Activated CD4-positive, alpha-beta T cell treated with anti-CD3 and anti-CD28 coated beads, Interleukin-2, amount 50 U/mL, for 16 hours (primary cell): ENCODE data around the gene STARD13.
"Not testable (repeated sequence)": the region's sequence is repeated elsewhere in the genome, so short reads cannot be mapped to it uniquely, and the experiment has no call there.

Source experiments
- DNase-seq: peaks from one replicate; pipeline ENCODE4 v3.0.0-alpha.2; 2020

The STARD13 gene

DNA sequence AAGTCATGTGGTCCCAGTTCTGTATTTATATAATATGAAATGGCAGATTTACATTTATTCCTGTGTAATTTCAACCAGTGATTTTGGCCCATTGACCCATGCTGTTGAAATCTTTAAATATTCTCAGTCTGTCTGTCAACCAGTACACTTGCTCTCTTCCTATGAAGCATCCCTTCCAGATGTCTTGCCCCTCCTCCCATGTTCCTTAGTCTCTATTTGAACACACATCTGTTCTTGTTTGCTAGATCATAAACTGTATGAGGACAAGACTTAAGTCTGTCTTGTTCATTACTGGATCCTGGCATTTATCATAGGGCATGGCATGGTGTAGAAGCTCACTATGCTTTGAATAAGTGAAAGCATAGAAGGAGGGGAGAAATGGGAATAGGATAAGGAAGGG is 34.9 kb downstream of the STARD13 start:
- no peak for DNase-seq

DNA sequence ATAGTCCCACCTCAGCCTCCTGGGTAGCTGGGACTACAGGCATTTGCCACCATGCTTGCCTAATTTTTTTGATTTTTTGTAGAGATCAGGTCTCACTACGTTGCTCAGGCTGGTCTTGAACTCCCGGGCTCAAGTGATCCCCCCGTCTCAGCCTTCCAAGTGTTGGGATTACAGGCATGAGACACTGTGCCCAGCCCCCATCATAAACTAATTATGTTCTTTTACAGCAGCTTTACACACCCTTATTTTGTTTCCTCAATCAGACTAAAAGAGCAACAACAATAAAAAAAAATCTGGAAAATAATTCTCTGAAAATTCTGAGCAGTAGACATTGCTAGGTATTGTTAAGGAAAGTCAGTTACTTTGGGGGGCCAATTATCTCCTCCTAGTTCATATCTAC is 35.7 kb downstream of the STARD13 start:
- DNase-seq, result no peak

DNA sequence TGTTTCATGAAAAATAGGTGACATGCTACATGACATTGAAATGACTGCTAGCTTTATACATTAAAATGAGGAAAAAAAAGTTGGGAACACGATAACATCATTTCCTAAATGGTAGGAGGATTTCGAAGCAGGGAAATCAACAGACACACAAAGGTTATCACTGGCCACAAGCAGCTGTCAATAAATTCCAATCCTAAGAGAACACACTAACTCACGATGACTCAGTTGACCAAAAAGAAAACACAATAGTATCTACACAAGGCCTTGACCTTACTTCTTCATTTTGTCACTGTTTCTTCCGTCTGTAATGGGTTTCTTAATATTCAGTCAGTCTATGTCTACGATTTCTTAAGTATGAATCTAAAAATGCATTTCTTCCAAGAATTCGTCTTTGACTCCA is 36.5 kb downstream of the STARD13 start:
- DNase-seq, result no peak

DNA sequence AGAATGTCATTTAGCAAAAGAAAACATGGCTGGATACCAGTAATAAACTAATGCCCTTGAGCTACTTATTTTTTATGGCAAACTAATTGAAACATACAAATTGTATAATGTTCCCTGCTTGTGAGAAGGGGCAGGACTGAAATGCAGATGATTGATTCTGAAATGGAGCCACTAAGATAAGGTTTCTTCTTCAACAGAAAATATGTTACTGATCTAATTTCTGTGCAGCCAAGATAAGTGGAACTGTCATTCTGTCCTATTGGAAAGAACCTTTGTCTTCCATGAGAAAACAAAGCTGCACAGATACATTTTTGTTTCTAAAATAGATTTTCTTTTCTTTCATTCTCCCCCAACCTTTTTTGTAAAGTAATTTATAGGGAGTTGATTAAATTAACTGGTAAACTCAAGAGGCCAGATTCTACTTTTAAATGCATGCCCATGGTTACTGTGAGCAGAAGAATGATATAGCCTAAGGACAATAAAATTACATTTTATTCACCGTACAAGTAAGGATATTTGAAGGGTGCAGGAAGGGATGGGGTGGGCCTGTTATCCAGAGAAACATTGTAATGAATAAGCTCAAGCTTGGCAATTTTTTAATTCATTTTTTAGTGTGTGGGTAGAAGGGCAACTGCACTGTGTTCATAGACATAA is 39.9 kb downstream of the STARD13 start:
- DNase-seq, result no peak

DNA sequence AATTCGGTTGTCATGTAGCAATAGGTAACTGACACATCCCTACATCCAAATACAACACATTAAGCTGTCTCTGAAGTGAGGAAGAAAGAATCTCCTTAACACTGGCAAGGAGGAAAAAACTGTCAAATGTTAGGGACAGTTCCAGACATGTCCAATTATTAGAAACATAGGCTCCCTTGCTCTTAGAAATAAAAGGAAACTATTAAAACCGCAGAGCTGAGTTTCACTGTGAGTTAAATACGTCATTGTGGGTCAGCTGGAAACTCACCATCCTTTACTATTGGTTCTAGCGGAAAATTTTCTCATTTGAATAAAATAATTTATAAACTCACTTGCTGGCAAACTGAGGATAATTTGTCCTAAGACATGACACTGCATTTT is 40.7 kb downstream of the STARD13 start:
- DNase-seq, result no peak

DNA sequence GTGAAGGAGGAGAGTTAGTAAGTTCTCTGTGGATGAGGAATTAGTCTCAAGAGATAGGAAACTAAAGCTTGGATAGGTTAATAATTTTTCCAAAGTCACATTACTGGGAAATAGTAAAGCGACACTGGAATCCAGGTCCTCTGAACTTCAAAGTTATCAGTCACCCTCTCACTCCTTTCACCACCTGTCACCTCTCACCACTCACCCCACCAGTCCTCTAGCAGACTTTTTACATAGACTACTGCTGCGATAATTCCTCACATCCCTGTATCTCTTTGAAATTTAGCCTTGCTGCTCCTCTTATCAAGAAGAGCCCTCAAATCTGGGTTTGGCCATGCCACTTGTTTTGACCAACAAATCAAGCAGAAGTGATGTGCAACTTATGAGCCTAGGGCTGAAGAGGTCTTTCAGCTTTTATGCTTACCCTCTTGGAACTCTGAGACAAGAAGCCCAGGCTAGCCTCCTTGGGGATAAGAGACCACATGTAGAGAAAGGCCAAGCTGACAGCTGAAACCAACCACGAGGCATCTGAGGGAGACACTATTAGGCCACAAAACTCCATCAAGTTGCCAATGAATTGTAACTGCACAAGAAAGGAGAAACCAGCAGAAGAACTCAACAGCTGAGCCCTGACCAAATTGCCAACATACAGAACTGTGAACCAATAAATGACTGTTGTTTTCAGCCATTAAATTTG is 41.2 kb downstream of the STARD13 start:
- DNase-seq, result no peak

DNA sequence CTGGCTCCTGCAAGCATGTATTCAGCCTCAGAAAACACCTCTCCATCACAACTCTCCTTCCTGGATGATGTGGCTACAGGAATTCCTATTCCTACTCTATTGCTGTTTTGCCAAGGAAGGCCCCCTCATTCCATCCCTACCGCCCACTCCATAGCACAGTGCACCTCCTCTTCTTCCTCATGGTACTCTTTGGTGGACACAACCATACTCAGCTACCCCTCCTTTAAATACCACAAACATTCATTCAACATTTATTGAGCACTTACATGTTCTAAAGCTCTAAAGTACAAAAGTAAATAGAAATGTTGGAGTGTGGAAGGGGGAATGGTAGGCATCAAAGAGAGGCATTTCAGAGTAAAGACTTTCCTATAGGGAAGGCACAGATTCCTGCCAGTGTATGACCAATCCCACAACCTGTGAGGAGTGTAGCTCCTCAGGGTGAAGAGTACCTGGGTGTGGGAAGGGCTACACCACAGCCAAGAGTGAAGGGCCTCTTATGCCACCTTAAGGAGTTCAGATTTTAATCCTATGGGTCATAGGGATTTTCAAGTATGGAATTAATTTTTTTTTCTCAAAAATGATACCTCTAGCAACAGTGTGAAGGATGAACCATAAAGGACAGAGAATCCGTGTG is 42.5 kb downstream of the STARD13 start:
- DNase-seq, result no peak

DNA sequence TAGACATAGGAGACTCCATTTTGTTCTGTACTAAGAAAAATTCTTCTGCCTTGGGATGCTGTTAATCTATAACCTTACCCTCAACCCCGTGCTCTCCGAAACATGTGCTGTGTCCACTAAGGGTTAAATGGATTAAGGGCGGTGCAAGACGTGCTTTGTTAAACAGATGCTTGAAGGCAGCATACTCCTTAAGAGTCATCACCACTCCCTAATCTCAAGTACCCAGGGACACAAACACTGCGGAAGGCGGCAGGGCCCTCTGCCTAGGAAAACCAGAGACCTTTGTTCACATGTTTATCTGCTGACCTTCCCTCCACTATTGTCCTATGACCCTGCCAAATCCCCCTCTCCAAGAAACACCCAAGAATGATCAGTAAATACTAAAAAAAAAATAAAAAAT is 43.2 kb downstream of the STARD13 start:
- not testable (repeated sequence) for DNase-seq

DNA sequence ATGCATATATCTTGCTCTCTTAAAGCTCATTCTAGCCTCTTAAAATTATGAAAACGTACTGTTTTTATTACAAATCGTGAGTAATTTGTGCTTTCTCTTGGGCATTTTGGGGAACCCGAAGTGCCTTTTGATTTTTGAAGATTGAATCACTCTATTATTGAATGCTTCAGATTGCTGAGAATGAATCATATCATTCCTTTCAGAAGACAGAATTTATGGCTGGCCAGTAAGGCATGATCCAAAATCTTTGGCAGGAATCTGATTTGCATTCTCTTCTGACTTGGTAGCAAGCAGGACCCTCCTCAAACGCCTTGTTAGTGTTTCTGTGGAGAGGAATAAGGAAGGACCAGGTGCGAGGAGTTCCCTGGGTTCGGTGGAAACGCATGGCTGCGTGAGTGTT is 49.5 kb downstream of the STARD13 start:
- DNase-seq, result no peak

DNA sequence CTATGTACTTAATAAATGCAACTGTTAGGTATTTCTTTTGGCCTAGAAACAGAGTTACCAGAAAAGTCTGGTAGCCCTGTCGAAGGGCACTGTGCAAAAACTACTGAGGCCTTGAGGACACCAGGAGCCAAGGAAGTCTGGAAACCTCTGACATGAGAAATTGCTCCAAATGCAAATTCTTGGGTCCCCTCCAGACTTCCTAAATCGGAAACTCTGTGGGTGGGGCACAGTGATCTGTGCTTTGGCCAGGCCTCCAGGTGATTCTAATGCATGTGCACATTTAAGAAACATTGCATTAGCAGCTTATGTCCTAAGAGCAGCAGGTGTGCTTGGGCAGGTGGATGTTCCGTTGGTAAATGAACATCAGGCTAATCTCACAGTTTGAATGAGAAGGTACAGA is 50.0 kb downstream of the STARD13 start:
- no peak for DNase-seq

DNA sequence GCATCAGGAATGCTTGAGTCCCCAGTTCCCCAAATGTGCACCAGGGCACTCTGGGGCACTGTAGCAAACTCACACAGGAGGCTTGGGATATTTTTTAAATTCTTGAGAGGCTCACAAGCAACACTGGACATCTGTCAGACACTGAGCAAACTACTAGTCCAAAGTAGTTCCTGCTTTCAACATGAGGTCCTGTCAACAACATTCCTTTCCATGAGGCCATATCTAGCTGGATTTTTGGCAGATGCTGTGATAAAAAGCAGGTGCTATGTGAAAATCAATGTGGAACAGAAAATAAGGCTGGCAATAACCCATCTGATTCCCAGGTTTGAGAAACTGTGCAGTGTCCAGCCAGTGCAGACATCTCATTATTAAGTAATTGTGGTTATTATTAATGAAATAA is 50.5 kb downstream of the STARD13 start:
- DNase-seq, result no peak

DNA sequence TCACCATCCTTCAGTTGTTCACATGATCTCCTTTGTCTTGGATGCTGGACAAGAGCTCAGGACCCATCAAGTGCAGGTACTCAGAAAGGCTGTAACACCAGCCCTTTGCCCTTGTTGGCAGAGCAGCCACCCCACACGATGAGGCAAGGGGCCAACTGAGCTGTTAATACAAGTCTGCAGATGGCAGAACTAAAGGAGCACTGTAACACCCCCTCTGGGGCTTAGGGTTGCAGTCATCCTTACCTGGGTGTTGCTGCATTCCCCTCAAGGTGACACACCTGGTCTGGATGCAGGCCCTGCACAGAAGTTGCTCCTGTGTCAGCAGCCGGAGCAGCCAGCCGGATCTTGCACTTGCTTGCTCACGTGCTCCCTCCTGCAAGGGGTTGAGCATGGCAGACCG is 52.0 kb downstream of the STARD13 start:
- DNase-seq, result no peak

DNA sequence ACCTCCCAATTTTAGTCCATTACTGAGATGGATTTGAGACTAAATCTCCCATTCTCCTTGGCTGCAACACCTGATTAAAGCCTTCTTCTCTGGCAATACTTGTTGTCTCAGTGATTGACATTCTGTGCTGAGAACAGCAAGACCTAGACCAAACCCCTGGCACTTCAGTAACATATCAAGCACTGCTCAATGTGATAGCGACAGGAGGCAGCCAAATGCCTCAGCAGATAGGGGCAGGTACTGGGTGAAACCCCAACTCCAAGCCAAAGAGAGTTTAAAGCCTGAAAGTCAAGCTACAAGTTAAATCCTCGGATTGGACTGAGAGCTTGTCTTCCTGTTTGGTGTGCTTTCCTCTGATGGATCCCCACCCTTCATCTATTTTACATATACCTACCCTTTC is 52.7 kb downstream of the STARD13 start:
- DNase-seq, result no peak

DNA sequence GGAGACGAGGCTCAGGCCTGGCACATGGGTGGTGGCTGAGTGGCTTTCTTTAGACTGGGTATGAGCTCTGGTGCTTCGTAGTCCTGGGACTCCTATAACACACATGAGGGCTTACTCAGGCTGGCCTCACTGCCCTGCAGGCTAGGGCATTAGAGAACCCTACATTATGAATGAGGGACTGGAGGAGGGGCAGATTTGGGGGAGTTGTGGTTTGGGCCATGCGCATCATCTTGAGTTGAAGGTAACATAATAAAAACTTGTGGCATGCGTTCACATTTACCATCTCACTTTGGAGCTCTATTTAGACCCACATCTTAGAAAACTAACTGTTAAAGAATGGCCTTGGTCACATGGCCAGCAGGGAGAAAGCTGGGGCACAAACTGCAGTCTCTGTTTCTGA is 54.2 kb downstream of the STARD13 start:
- DNase-seq, result no peak

DNA sequence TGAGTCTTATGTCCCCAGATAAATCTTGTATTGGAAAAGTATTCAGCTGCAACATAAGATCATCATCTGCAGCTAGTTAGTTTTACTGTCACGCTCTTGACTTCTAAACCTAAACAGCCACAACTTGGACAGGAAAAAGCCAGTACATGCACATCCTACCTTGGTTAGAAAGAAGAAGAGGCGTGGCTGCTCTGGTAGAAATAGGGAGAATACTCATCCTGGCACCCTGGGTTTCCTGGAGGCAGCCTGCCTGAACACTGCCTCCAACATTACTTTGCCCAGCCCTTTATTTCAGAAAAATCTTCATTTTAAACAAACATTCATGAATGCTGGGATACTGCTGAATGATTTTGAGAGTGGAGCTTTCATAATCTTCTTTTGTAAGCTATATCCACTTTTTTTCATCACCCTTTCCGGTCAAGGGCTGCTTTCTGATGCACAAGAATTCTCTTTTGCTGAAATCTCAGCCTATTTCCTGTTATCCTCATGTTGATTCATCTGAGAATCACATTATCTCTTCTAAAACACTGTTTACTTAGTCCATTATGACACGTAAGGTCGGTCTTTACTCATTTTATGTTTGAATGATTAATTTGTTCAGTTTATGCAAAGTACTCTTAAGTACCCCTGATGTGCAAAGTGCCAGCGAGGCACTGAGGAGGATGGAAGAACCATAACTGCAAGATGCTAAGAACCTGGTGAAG is 55.2 kb downstream of the STARD13 start:
- DNase-seq, result peak; percentile 25

DNA sequence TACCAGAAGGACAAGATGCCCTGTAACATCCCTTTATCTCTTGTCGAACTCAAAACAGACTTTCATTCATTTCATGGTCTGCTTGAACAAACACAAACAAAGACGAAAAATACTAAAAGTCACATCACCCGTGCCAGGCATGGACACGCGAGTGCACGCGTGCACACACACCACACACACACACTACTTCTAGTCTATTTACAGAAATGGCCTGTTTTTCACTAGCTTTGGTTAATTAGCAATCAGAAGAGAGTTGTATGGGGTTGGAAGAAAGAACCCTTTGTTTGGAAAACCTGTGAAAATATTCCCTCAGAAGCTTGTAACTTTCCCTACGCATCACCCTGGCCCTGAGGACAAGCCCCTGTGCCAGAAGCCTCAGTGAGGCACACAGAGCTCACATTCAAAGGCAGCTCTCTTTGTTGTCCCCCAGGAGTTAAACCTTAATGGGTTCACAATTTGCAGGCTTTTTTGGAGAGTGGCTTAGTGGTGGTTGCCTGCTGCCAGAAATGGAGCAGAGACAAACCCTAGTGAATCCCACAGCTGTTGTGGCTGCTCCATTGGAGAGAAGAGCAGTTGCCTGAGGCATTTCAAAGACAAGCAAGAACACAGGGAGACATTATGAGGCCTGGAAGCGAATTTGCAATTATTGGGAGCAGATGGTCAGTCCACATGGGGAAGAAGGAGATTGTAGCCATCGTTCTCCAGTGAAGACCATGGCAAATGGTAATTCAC is 55.9 kb downstream of the STARD13 start:
- DNase-seq, result no peak

DNA sequence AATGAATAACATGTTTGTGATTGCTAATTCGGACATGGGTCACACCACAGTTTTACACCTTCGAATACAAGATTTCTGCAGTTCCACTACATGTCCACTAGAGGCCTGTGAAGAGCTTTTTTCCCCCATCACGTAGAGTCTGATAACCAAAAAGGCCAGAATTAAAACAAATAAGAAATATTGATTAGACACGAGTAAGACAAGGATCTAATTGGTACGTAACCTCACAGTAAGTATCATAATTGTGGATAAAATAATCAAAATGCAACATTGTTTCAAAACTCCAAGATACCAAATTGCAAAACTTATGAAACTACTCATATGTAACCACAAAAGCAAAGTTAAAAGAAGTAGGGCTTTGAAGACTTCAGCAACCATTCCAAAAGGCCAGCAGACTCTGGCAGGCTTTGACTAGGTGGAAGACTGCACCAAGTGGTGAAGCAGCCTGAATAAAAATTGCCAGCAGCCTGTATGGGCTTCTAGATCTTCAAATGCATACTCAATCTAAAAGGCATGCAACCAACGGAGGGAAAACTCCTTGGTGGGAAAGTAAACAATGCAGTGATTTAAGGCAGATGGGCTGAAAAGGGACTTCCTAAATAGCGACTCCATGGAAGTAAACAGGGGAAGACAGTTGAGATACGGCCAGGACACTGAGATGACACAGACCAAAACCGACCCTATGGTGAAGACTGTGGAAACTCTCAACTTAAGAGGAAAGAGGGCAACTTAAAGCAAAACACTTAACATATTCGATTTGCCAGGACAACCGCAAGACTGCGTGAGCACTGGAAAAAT is 56.7 kb downstream of the STARD13 start:
- peak; percentile 54 for DNase-seq

DNA sequence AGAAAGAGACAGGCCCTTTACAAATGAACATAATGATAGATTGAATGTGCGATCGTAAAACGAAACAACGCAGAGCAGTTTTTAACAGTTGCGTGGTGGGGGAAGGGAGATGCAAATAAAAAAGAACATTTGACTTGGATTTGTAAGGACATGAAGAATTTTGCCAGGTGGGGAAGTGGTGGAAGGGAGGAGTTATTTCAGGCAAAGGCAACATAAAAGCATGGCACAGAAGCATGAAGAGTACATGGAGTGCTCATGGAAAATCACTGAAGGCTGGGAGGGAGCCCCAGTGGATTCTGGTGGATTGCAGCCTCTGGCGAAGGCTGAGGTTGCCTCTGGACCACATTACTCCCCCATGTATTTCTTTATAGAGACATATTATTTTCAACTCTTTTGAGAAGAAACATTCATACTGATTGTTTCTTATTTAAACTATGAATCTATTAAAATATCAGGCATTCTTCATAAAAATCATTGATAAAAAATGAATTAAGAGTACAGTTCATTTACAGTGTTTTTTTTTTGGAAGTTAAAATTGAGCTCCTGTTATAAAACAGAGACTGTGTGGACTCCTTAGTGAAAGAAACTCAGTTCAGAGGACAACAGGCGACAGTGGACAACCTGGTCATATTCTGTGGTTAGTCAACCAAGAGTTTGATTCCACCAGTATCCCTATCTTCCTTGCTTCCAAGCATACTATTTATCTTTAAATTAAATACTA is 57.5 kb downstream of the STARD13 start:
- no peak for DNase-seq

DNA sequence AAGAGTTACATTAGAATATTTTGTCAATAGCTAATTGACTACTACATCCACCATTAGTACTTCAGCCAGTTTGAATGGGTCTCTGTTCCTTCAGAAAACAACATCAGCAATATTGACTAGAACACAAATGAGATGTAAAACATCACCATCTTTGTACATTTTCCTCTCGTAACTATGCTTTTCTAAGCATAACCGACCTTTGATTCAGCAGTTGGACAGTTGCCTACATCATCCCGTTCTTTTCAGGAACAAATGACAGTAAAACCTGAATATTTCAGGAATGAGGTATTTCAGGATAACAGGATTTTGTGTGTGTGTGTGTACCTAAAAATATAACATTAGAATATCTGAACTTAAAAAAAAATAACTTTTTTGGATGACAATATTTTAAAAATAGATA is 60.9 kb downstream of the STARD13 start:
- DNase-seq, result no peak

DNA sequence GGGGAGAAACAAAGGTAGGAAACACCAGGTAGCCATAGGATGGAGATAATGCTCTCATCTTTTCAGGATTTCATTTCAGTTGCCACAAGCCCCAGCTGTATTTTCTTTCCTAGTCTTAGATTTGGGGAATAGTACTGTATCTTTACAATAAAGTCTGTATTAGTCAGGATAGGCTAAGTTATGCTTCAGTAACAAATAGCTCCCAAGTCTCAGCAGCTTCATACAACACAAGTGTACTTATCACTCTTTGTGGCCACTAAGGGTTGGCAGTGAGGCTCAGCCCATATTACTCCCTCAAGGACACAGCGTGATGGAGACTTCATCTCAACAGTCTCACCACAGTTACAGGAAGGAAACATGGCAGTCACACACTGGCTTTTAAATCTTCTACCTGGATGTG is 61.4 kb downstream of the STARD13 start:
- no peak for DNase-seq

DNA sequence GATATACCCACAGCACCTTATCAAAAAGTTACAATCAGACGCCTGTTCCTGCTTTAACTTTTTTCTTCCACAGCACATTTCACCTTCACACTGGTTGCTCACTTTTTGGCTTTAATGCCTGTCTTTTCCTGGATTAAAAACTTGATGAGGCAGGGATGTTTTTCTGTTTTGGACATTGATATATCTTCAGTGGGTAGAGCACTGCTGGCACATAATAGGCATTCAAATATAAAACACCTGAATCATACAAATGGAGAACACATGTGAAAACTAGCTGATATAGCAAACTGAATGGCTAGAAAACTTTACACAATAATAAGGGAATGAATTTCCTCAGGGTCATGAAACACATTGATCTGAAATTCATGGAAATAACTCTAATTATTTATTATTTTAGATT is 65.6 kb downstream of the STARD13 start:
- no peak for DNase-seq

DNA sequence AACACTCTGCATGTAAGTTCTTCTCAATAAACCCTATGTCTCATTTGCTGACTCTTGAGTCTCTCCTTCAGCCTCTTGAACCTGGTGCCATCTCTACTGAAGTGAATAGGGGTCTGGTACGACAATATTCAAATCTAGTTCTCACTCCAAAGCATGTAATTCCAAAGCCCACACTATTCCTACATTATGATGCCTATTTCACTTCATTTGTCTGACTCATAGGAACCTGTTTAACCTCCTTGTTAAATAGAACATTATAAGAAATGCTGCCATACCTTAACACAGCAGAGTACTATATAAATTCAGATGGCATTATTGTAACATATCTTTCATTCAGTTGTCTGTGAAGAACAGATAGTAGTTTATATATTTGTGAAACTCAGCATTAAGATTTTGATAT is 67.1 kb downstream of the STARD13 start:
- DNase-seq, result no peak
